Activated naive CD4-positive, alpha-beta T cell treated with anti-CD3 and anti-CD28 coated beads, Interleukin-2, amount 50 U/mL, for 72 hours (primary cell): ENCODE results near the gene SIRPD. TPM values are rescaled to one million over a fixed set of nuclear protein-coding genes. Genes with fewer than 3 reads are reported as not detected.
"Not testable (repeated sequence)": the region's sequence is repeated elsewhere in the genome, so short reads cannot be mapped to it uniquely, and the experiment has no call there.

Experiments
- ATAC-seq, 2 donors: fragments of 150-1000 bp; cut with Tn5 transposase; 2 replicates each; pipeline ENCODE4 v1.10.0; 2021; ENCODE audit warnings: mild to moderate bottlenecking in 2 of 2, moderate library complexity in 2 of 2
- DNase-seq, 2 donors: peaks; one replicate each; pipeline ENCODE4 v3.0.0; 2021 to 2022; ENCODE audit warnings: low spot score in 2 of 2
- H3K27ac Mint-ChIP-seq, 2 donors: one replicate each; pipeline ENCODE4 v1.8.0; 2022; ENCODE audit warnings: mild to moderate bottlenecking in 2 of 2, mixed read lengths in 2 of 2
- H3K36me3 Mint-ChIP-seq, 2 donors: one replicate each; pipeline ENCODE4 v1.8.0; 2022; ENCODE audit warnings: mixed read lengths in 2 of 2
- H3K9me3 Mint-ChIP-seq, 2 donors: one replicate each; pipeline ENCODE4 v1.8.0; 2022; ENCODE audit warnings: mixed read lengths in 2 of 2
- total RNA-seq, 2 donors: library from RNA; stranded (reverse); gene quantifications; one replicate each; pipeline ENCODE4 v1.2.3, GENCODE V29; 2022

The SIRPD gene
- total RNA-seq, result not detected

DNA sequence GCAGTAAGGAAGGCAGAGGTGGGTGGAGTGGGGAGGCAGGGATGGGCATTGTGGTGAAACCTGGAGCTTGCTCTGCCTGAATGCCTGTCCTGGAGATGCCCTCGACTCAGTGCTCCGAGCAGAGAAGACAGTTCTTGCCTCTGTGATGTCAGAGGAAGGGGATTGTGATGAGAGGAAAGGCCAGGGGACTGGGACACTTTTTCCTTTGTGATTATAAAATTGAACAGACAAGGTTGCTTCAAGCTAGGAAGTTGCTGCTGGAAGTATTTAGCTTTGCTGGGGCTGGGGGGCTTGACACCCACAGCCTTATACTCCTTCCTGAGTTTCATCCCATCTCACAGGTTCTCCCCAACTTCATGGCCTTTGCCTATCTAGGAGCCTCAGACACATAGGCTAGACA lies at the start of gene SIRPD:
TSS of gene SIRPD (minus strand) at position 101 of the 400 bp plus-strand sequence. CDS start at position 49, 52 bp downstream.
- Mint-ChIP-seq H3K9me3 (peaks cover 1 to 16% of the 10 kb centered on the region in 2 donors), H3K36me3 (peaks cover 2 to 30% of the 10 kb centered on the region in 2 donors), H3K27ac (peak within 1 kb of the TSS; percentile 19 to 66)
- DNase-seq (no peak), ATAC-seq (no peak)

DNA sequence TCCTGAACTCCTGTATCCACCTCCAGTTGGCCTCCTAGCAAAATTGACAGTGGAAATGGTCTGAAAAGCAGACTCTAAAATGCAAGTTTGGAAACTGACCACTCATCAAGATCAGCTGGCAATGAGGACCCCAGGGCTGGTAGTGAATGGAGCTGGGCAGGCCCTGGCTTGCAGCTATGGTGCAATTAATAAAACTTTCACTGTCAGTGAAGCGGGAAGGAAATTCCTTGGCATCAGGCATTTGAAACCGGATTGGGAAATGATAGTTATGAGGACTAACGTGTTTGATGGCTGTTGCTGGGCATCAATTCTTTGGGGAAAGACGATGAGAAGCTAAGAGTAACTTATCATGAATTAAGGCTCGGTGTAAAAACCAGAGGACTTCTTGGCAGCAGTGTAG lies 43.2 kb upstream of the SIRPD start:
- Mint-ChIP-seq H3K9me3 (no peaks in the 10 kb centered on the region), H3K27ac (no peak overlapping the region), H3K36me3 (no peaks in the 10 kb centered on the region)
- no peak for DNase-seq
- ATAC-seq, result no peak

DNA sequence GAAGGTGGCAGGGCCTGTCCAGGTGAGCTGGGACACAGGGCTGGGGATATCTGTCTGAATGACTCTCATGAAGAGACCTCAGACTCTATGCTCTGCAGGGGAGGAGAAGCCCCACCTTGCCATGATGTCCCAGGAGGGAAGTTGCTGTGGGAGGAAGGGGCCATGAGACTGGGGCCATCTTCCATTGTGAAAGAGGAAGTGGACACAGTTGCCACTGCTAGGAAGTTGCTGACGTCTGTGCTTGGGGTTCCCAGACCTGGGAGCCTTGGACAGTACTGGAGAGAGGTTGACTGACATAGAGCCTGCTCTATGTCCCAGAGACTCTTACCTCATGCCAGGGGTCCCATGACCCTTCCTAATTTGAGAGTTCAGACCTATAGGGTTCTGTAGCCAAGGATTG lies 37.8 kb upstream of the SIRPD start:
- DNase-seq (no peak), ATAC-seq (no peak)
- Mint-ChIP-seq H3K9me3 (no peaks in the 10 kb centered on the region), H3K27ac (no peak overlapping the region), H3K36me3 (no peaks in the 10 kb centered on the region)

DNA sequence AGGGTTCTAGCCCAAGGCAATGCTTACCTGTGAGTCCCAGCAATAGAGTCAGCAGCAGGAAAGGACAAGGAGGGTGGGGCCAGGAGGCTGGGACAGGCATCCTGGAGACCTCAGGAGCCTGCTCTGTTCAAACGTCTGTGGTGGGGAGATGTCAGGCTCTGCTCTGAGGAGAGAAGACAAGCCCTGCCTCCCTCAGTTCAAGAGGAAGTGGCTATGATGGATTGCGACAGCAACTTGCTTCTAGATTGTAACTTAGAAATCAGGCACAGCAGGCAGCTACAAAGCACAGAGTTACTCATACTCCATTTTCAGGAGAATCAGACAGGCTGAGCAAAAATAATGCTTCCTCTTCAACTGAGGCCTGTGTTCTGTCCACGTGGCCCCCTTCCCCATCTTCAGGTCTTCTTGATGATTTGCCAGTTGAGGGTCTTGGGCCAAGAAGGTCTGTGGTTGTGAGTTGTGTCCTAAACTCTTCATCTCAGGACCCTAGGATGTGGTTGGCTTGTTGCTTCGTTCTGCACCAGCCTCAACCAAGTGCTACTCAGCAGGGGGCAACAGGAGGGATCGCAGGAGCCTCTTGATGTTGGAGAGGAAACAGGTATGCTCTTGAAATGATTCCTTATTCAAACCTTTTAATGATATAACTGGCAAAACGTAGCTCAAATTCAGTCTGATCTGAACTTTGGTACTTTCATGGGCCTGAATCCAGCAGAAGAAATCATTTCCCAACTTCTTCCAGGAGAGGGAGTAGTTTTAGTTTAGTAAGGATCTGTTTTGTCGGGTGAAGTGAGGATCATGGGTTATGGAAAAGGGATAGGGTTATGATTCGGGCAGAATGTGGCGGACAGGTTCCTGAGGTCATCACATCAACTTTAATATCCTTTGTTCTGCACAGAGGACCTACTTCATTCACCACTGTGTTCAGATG lies 31.3 kb upstream of the SIRPD start:
- H3K9me3 Mint-ChIP-seq, result no peaks in the 10 kb centered on the region
- ATAC-seq, result no peak
- H3K36me3 Mint-ChIP-seq, result no peaks in the 10 kb centered on the region
- no peak overlapping the region for H3K27ac Mint-ChIP-seq
- DNase-seq, result no peak

DNA sequence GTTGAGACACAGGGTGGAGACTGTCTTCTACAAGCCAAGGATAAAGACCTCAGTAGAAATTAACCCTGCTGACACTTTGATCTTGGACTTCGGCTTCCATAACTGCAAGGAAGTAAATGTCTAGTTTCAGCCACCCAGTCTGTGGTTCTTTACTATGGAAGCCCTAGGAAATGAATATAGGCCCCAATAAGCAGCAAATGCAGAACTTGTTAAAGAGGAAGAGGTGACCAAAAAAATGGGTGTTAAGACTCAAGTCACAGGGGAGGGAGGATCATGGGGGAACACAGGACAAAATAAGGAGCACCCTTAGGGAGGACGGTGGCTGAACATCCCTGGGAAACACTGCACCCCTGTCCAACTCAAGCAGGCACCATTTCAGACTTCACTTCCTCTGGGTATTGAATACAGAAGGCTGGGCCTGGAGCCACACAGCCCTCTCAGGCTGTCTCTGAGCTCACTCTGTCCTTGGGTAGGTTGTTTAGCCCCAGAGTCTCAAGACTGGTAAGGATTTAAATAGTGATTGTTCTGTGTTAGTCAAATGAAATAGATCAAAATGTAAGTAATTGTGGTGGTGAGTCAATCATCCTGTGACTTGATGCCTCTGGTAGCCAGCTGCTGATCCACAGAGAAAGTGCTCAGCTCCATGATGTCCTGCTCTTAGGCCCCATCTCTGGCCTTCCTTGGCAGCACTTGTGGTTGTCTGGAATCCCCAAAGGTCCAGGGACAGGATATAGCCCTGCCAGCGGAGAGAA lies 30.5 kb upstream of the SIRPD start:
- DNase-seq, result no peak
- Mint-ChIP-seq H3K36me3 (no peaks in the 10 kb centered on the region), H3K27ac (no peak overlapping the region), H3K9me3 (no peaks in the 10 kb centered on the region)
- no peak for ATAC-seq

DNA sequence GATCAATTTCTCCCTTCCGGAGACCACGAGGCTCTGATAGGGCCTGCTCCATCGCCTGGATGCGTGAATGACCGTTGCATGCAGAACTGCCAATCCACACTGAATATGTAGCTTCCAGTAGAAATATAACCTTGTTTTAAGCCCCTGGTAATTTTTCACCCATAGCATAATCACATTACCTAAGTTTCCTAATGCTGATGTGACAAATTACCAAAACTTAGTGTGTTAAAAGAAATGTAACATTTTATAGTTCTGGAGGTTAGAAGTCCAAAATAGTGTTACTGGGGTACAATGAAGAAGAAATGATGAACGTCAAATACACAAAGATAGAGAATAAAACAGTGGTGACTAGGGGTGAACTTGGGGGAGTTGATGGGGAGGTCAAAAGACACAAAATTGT lies 22.0 kb upstream of the SIRPD start:
- Mint-ChIP-seq H3K27ac (no peak overlapping the region), H3K9me3 (no peaks in the 10 kb centered on the region), H3K36me3 (no peaks in the 10 kb centered on the region)
- DNase-seq (no peak), ATAC-seq (no peak)

DNA sequence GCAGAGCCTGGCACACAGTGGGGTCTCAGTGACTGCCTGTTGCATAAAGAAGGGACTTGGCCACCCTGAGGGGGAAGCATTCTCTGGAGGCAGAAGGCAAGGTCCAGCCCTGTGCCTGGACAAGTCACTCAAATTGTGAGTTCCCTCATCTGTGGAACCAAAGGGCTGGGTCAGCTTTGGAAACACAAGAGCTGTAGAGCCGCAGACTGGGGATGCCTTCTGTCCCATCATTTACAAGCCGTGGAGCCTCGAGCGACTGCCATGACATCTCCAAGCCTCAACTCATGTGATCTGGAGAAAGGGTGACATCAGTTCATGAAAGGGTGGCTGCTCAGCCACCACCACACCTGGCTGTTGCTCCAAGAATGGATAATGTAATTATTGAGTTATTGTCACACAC lies 20.4 kb upstream of the SIRPD start:
- Mint-ChIP-seq H3K27ac (no peak overlapping the region), H3K36me3 (no peaks in the 10 kb centered on the region), H3K9me3 (no peaks in the 10 kb centered on the region)
- DNase-seq (peak in 1 of 2 donors; percentile 0), ATAC-seq (no peak)

DNA sequence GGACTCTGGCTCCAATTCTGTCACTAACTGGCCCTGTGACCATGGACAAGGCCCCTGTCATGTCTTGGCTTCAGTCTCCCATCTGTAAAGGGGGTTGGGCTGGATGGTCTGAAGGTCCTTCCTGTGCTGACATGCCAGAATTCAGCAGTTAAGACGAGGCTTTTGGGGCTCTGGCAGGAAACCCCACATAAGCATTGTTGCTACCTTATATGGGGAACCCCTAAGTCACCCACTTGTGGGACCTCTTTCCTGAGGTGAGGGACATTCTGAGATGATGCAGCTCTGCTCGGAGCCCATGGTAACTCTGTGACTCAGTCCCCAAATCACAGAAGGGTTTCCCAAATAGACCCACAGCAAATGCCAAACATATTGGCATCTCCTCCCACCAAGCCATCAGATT lies 19.8 kb upstream of the SIRPD start:
- not testable (repeated sequence) for H3K9me3 Mint-ChIP-seq, H3K36me3 Mint-ChIP-seq, ATAC-seq, H3K27ac Mint-ChIP-seq
- peak in 1 of 2 donors; percentile 0 for DNase-seq

DNA sequence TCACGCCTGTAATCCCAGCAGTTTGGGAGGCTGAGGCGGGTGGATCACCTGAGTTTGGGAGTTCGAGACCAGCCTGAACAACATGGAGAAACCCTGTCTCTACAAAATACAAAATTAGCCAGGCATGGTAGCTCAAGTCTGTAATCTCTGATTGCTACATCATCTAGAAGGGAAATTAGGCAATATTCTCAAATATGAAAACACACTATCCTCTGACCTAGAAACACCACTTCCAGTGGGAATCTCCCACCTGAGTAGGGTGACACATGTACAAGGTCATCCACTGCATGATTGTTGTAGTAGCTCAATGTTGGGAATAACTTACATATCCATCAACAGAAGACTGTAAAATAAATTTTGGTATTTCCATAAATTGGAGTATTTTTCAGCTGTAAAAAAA lies 19.1 kb upstream of the SIRPD start:
- DNase-seq (no peak), ATAC-seq (no peak)
- no peaks in the 10 kb centered on the region for H3K9me3 Mint-ChIP-seq
- no peaks in the 10 kb centered on the region for H3K36me3 Mint-ChIP-seq
- H3K27ac Mint-ChIP-seq, result no peak overlapping the region

DNA sequence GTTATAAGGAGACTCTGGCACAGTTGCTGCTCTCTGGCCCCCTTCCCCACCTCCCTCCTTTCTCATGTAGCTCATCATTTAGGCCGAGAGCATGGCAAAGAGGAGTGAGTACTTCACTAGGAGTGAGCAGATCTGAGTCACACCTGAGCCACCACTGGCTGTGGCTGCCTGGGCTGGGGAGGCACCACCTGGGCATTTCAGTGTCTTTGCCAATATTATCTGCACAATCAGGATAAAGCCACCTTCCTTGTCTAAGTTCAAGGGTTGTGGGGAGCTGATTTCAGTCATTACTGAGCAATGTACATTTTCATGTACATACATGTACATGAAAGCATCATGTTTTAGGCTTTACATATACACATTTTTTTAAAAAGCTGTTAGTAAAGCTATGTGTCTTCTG lies 18.5 kb upstream of the SIRPD start:
- peak; percentile 64 to 96 for ATAC-seq
- not testable (repeated sequence) for H3K9me3 Mint-ChIP-seq, H3K27ac Mint-ChIP-seq, H3K36me3 Mint-ChIP-seq
- peak in 1 of 2 donors; percentile 1 for DNase-seq

DNA sequence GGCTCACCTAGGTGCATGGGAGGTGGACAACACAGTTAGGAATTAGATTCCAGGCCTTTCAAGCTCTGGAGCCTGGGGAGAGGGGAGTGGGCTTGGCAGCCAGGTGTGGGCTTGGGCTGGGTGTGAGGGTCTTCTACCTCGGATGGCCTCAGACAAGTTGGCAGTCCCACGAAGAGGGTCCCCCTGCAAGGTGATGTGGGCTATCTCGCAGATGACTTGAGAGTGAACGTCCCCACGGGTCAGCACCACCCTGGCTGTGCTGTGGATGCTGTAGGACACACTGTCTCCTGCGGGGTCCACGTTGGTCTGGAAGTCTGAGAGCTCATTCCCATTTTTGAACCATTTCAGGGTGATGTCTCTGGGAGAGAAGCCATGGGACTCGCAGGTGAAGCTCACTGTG lies 14.1 kb upstream of the SIRPD start:
- H3K36me3 Mint-ChIP-seq, ATAC-seq, DNase-seq, H3K9me3 Mint-ChIP-seq: not testable (repeated sequence)
- peak overlapping the region in 1 of 2 donors; percentile 83 for H3K27ac Mint-ChIP-seq

DNA sequence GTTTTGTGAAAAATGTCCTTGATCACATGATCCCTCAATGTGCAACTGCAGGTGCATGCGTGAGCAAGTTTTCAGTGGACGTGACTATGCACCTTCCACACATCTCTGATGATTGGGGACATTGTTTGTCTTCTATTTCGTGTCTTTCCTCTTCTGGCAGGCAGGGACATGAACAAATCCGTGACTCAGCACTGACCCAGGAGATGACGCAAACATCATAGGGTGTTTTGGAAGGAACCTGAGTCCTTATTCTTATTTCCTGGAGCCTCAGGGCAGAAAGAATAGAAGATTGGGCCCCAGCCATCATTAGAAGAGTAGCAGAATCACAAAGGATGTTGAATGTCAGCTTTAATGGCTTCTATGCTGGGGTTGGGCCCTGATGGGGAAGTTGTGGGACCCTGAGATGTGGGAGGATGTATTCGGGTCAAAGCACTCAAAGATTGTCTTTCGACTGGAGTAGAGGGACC lies 11.9 kb upstream of the SIRPD start:
- ATAC-seq, result no peak
- H3K9me3 Mint-ChIP-seq, result peaks cover 3 to 8% of the 10 kb centered on the region in 2 donors
- H3K27ac Mint-ChIP-seq, result peak overlapping the region in 1 of 2 donors; percentile 47
- peaks cover 10 to 13% of the 10 kb centered on the region in 2 donors for H3K36me3 Mint-ChIP-seq
- no peak for DNase-seq

DNA sequence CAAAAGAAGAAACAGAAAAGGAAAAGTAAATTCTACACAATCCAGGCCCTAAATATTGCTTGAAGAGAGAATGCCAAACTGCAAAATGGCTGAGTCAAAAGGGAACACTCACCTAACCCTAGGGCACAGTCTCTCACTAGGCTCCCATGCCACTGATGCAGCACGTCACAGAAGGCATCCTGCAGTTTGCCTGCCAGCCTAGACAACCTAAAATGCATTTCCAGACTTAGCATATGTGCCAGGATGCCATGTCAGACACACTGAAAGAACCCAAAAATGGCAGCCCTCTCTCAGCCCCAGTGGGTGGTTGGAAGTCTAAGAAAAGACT lies 10.6 kb upstream of the SIRPD start:
- peaks cover 7 to 19% of the 10 kb centered on the region in 2 donors for H3K9me3 Mint-ChIP-seq
- no peak for ATAC-seq
- H3K36me3 Mint-ChIP-seq, result peaks cover 14 to 23% of the 10 kb centered on the region in 2 donors
- H3K27ac Mint-ChIP-seq, result peak overlapping the region in 1 of 2 donors; percentile 17
- DNase-seq, result no peak

DNA sequence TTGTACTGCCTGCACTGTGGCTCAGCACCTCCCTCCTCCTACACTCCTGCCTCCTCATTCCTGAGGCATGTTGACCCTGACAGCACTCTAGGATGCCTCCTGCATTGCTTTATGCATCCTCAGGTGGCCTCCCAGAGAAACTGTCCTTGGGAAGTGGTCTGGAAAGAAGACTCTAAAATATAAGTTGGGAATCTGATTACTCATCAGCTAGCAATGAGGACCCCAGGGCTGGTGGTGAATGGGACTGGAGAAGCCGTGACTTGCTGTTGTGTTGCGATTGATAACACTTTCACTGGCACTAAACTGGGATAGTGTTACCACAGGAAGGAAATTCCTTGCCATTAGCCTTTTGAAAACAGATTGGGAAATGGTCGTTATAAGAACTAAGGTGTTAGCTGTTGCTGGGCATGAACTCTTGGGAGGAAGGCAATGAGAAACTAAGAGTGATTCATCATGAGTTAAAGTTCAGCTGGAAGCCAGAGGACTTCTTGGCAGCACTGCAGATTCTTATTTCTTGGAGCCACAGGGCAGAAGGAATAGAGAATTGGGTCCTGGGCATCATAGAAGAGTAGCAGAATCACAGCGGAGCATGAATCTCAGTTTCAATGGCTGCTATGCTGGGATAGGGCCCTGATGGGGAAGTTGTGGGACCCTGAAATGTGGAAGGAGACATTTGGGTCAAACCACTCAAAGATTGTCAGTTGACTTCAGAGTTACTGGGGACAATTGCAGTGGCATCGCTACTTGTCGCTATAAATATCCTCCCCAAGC lies 10.1 kb upstream of the SIRPD start:
- Mint-ChIP-seq H3K9me3 (peaks cover 11 to 23% of the 10 kb centered on the region in 2 donors), H3K27ac (peak overlapping the region; percentile 17 to 25), H3K36me3 (peaks cover 18 to 28% of the 10 kb centered on the region in 2 donors)
- DNase-seq (no peak), ATAC-seq (no peak)

DNA sequence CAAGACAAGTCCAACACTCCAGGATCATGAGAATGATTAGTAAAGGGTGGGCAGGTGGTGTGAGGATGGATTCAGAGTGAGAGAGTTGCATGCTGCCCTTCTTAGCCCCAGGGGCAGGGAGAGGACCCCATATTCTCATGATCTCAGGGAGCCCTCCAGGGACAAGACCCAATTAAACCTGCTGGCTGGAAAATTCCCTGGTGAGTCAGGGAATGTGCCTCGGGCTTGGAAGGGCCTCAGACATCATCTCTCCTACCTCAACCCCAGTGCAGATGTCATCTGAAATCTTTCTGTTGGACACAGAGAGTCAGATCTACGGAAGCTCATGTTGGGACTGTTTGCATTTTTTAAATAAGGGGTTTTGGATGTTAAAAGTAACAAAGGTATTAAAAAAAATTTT lies 9.2 kb upstream of the SIRPD start:
- ATAC-seq (no peak), DNase-seq (no peak)
- Mint-ChIP-seq H3K27ac (no peak overlapping the region), H3K36me3 (peaks cover 20 to 37% of the 10 kb centered on the region in 2 donors), H3K9me3 (peaks cover 12 to 25% of the 10 kb centered on the region in 2 donors)

DNA sequence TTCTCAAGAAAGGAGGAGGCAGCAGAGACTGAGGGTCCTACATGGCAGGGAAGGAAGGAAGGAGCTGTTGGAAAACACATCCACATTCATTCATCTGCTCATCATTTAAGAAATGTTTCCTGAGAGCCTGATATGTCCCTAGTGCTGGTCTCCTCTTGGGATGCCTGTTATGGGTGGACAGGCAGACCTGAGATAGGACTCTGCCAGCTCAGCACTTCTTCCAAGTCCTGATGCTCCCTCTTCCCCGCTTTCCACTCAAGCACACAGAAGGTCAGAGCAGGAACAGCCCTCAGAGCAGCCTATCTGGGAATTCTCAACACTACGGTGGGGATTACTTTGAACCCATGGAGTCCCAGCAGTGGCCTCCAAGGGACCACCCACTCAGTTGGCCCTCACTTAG lies 8.0 kb upstream of the SIRPD start:
- Mint-ChIP-seq H3K27ac (peak overlapping the region in 1 of 2 donors; percentile 65), H3K9me3 (peaks cover 12 to 26% of the 10 kb centered on the region in 2 donors), H3K36me3 (peaks cover 20 to 43% of the 10 kb centered on the region in 2 donors)
- no peak for ATAC-seq
- DNase-seq, result no peak

DNA sequence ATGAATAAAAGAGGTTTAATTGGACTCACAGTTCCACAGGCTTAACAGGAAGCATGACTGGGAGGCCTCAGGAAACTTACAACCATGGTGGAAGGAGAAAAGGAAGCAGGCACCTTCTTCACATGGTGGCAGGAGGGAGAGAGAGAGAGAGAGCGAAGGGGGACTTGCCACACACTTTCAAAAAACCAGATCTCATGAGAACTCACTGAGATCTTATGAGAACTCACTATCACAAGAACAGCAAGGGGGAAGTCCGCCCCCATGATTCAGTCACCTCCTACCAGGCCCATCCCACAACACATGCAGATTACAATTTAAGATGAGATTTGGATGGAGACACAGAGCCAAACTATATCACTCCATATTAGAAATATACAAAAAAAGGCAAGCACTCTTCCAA lies 6.1 kb upstream of the SIRPD start:
- no peak overlapping the region for H3K27ac Mint-ChIP-seq
- no peak for ATAC-seq
- H3K9me3 Mint-ChIP-seq, result peaks cover 12 to 31% of the 10 kb centered on the region in 2 donors
- H3K36me3 Mint-ChIP-seq, result peaks cover 20 to 43% of the 10 kb centered on the region in 2 donors
- no peak for DNase-seq
